RWPE2 (cell line): ENCODE measurements around the gene DUSP16.
A peak's percentile ranks its signal among the peaks of the same experiment; 100 is the strongest.

Experiments used
- ATAC-seq: fragments of 200-7000 bp; cut with Tn5 transposase; 3 replicates; pipeline ENCODE4 v1.9.1; 2021; ENCODE audit warnings: low read depth
- DNase-seq: peaks from one replicate; pipeline ENCODE4 v3.0.0-alpha.2; 2020; ENCODE audit warnings: low spot score
- H3K27ac ChIP-seq: fragments of 450-650 bp; 2 replicates; pipeline ENCODE4 v1.5.1; 2017; ENCODE audit warnings: mild to moderate bottlenecking; ENCODE audit not compliant: poor library complexity, severe bottlenecking
- H3K27me3 ChIP-seq: fragments of 250-450 bp; sonication (Bioruptor Pico); 2 replicates; pipeline ENCODE4 v1.5.1; 2021; ENCODE audit warnings: mild to moderate bottlenecking, moderate library complexity; ENCODE audit not compliant: insufficient read depth, poor library complexity, severe bottlenecking
- H3K36me3 ChIP-seq: fragments of 250-450 bp; sonication (Bioruptor Pico); 2 replicates; pipeline ENCODE4 v1.5.1; 2020; ENCODE audit warnings: low read depth, mild to moderate bottlenecking, moderate library complexity
- H3K4me1 ChIP-seq: fragments of 250-450 bp; sonication (Bioruptor Pico); 2 replicates; pipeline ENCODE4 v1.5.1; 2021; ENCODE audit warnings: mild to moderate bottlenecking, moderate library complexity; ENCODE audit not compliant: insufficient read depth, poor library complexity, severe bottlenecking
- H3K4me3 ChIP-seq: fragments of 250-450 bp; sonication (Bioruptor Pico); 2 replicates; pipeline ENCODE4 v1.5.1; 2021; ENCODE audit warnings: mild to moderate bottlenecking, moderate library complexity; ENCODE audit not compliant: severe bottlenecking
- H3K9me3 ChIP-seq: fragments of 250-450 bp; sonication (Bioruptor Pico); 2 replicates; pipeline ENCODE4 v1.5.1; 2021; ENCODE audit warnings: mild to moderate bottlenecking, moderate library complexity; ENCODE audit not compliant: severe bottlenecking
- CTCF ChIP-seq: fragments of 450-650 bp; IDR thresholded peaks from one replicate; pipeline ENCODE4 v1.5.1; 2017; ENCODE audit warnings: mild to moderate bottlenecking, moderate library complexity; ENCODE audit not compliant: poor library complexity, severe bottlenecking

Gene DUSP16

GRCh38 chr12:12564911-12565310, 2.2 kb upstream of the DUSP16 start:
- TF ChIP-seq CTCF, result no peak
- no peak for ATAC-seq
- no peak for DNase-seq

GRCh38 chr12:12563290-12563928, 746 bp upstream of the DUSP16 start:
- ATAC-seq (no peak), DNase-seq (no peak)
- Histone ChIP-seq H3K4me1 (peaks cover 6% of the 10 kb centered on the region), H3K4me3 (no peak overlapping the region), H3K36me3 (no peaks in the 10 kb centered on the region), H3K9me3 (no peaks in the 10 kb centered on the region), H3K27me3 (no peaks in the 10 kb centered on the region), H3K27ac (peak overlapping the region; percentile 78)
- no peak for TF ChIP-seq CTCF

More at GRCh38 chr12:12564911-12565310, 2.2 kb upstream of the DUSP16 start:
- Histone ChIP-seq H3K4me3 (no peak overlapping the region), H3K27ac (no peak overlapping the region), H3K36me3 (no peaks in the 10 kb centered on the region), H3K9me3 (no peaks in the 10 kb centered on the region), H3K27me3 (no peaks in the 10 kb centered on the region), H3K4me1 (peaks cover 6% of the 10 kb centered on the region)

GRCh38 chr12:12562016-12562483, 613 bp downstream of the DUSP16 start:
- Histone ChIP-seq H3K4me1 (peaks cover 6% of the 10 kb centered on the region), H3K36me3 (no peaks in the 10 kb centered on the region), H3K27me3 (no peaks in the 10 kb centered on the region), H3K9me3 (no peaks in the 10 kb centered on the region), H3K27ac (peak overlapping the region; percentile 78), H3K4me3 (peak overlapping the region; percentile 94)
- ATAC-seq, result no peak
- TF ChIP-seq CTCF, result no peak
- DNase-seq, result no peak

GRCh38 chr12:12561371-12562015, 1.2 kb downstream of the DUSP16 start:
- ATAC-seq, result peak; percentile 23; the same call in 1 of the 3 replicates
- no peak for TF ChIP-seq CTCF
- Histone ChIP-seq H3K36me3 (no peaks in the 10 kb centered on the region), H3K9me3 (no peaks in the 10 kb centered on the region), H3K27me3 (no peaks in the 10 kb centered on the region), H3K27ac (peak overlapping the region; percentile 78), H3K4me1 (peaks cover 6% of the 10 kb centered on the region), H3K4me3 (peak overlapping the region; percentile 94)
- no peak for DNase-seq
